Left kidney (tissue), 2 donors: Measurements from ENCODE around the gene DECR2. TPM values are rescaled to one million over a fixed set of nuclear protein-coding genes. Genes with fewer than 3 reads are reported as not detected.
"Not testable (repeated sequence)": the region's sequence is repeated elsewhere in the genome, so short reads cannot be mapped to it uniquely, and the experiment has no call there.

ENCODE experiments used
- DNase-seq: peaks from one replicate; pipeline ENCODE4 v3.0.0-alpha.2; 2013
- polyA plus RNA-seq: library from polyadenylated mRNA; unstranded; fragments of 120-200 nt; gene quantifications from one replicate; pipeline ENCODE4 v1.2.1, GENCODE V29; 2013; ENCODE audit not compliant: insufficient read length

Gene DECR2
- polyA plus RNA-seq, 1 donor, result 20.1 TPM

GRCh38 chr16:398561-399339, 2.9 kb upstream of the DECR2 start:
- no peak for DNase-seq

DNA sequence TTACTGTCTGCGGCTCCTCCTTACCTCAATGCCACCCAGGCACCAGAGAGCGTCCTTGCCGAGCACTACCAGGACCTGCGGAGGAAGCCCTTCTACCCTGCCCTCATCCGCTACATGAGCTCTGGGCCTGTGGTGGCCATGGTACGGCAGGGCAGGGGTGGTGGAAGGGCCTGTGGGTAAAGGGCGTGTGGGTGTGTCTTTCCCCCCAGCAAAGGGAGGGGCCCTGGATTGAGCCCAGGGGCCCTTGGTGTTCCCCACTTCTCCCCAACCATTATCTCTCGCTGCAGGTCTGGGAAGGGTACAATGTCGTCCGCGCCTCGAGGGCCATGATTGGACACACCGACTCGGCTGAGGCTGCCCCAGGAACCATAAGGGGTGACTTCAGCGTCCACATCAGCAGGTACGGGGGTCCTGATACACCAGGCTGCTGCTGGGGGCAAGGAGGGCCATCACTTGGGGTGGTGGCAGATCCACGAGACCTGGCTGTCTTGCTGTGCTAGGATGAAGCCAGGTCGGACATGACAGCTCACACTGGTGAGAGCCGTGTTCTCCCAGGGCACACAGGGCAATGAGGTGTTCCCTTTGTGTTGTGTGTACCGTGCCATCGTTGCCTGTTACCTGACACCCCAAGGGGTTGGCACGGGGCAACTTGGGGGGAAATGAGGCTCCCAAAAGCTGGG, 2.2 kb upstream of the DECR2 start:
- no peak for DNase-seq

DNA sequence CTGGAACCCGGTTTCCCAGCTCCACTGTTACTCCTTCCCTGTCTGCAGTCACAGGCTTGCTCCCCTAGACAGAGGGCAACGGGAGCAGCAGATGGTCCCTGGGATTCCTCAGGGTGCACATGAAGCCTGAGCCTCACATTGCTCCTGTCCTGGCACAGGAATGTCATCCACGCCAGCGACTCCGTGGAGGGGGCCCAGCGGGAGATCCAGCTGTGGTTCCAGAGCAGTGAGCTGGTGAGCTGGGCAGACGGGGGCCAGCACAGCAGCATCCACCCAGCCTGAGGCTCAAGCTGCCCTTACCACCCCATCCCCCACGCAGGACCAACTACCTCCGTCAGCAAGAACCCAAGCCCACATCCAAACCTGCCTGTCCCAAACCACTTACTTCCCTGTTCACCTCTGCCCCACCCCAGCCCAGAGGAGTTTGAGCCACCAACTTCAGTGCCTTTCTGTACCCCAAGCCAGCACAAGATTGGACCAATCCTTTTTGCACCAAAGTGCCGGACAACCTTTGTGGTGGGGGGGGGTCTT, 1.6 kb upstream of the DECR2 start:
- no peak for DNase-seq

GRCh38 chr16:404971-405486, 3.3 kb downstream of the DECR2 start:
- no peak for DNase-seq

DNA sequence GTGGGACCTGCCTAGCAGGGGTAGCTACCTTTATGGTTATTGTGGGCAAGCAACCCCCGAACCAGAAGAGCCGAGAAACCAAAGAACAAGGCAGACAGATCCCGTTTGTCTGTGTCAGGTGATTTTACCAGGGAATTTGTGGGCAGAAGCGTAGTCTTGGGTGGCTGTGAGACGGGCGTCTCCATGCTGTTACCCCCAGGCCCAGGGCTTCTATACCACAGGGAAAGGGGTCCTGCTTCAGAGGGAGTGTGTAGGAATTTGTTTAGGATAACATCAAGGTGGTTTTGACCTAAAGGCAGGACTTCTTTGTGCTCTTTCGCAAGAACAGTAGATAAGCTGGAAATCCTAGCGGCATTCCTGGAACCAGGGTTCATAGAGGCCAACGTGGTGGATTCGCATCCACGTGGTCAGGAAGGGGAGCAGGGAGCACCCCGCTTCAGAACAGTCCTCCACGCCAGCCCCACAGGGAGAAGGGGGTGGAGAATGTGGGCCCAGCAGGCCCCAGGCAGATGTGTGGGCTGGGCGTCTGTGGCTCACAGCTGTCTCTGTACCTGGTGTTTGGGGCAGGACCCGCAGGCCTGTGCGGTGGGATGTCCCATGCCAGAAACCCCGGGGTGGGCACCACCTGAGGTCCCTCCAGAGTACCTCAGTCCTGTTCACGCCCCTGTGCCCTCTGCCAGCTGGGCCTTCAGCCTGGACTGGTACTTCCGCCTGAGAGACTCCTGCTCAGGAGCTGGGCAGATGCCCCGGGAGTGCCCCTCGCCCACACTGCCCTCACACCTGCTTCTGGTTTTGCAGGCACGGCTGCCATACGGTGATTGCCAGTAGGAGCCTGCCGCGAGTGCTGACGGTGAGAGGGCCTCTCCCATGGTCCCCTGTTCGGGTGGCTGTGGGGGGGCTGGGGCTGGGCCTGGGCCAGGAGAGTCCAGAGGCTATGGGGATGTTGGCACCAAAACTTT, 4.1 kb downstream of the DECR2 start:
- no peak for DNase-seq

DNA sequence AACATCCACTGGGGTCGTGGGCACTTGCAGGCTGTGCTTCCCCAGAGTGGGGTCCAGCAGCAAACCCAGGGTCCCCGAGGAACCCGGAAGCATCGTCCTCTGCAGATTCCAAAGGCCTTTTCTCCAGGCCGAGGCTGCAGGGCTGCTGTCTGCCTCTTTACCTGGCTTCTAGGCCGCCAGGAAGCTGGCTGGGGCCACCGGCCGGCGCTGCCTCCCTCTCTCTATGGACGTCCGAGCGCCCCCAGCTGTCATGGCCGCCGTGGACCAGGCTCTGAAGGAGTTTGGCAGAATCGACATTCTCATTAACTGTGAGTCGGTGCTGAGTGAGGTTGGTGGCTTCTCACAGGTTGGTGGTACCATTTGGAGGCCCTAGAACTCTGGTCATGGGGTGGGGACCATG, 5.6 kb downstream of the DECR2 start:
- DNase-seq, result no peak

DNA sequence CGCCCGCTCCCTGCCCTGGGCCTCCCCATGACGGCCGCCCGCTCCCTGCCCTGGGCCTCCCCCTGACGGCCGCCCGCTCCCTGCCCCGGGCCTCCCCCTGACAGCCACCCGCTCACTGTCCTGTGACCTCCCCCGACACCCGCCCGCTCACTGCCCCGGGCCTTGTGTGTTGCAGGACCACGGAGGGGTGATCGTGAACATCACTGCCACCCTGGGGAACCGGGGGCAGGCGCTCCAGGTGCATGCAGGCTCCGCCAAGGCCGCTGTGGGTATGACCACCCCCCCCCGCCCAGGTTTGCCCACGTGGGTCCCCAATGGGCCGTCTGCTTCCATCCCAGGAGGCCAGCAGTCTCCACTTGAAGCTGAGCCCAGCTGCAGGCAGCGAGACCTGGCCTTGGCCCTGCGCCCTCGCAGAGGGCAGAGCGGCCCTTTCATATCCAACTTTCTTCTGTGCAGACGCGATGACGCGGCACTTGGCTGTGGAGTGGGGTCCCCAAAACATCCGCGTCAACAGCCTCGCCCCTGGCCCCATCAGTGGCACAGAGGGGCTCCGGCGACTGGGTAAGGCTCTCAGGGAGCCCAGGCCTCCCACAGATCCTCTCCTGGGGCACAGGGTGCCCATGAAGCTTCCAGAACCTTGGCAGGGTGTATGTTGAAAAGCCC, 9.0 kb downstream of the DECR2 start:
- no peak for DNase-seq

DNA sequence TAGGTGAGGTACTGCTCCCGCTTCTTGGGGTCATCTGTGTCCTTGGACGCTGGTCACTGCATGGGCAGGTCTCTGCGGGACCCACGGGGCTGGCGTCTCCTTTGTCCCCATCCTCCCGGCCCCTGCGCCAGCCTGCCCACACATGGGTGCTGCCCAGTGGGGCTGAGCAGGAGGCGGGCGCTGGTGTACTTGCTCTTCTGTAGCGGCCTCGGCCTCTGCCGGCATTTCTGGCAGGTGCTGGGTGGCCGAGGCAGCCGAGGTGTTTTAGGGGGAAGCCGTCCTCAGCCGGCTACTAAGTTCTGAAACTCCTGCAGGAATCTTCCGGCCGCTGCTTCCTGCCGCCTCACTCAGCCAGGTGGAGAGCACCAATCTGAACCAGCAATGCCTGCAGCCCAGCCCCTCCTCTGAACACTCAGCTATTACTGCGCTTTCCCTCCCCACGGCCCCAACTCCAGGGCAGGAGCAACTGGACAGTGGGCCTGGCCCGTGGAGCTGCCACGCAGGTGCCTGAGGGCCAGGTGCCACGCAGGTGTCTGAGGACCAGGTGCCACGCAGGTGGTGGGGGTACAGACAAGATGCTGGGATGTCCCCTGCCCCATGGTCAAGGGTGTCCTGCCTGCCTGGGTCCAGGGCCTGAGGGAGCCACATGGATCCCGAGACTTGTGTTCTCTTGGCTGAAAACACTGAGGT, 10.0 kb downstream of the DECR2 start:
- DNase-seq, result no peak

DNA sequence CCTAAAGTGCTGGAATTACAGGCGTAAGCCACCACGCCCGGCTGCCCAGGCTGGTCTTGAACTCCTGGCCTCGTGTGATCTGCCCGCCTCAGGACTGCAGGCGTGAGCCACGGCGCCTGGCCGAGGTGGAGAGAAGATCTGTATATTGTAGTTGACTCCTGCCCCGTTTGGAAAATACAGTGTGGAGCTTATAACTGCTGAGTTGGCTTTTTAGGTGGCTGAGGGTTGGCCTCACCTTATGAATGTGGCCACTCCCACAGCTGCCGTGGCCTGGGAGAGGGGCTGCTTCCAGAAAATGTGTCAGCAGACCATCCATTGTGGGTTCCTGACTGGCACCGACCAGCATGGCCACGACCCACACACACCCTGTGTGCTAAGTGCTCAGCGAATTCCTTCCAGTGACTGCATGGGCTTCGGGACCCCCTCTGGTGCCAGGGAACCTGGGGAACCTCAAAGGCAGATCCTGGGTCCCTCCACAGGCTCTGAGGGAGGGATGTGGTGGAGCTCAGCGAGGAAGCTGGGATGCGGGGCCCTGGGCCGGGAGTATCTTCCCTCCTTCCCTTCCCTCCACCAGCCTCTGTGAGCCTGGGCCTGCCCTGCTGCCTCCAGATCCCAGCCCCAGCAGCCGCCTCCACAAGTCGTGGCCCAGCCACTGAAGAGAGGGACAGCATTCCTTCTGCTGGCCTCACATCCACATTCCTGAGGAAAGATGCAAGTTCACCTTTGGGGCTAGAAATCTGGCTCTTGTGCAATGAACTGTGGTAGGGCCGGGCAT, 12.9 kb downstream of the DECR2 start:
- DNase-seq, result no peak

GRCh38 chr16:415170-415498, 13.4 kb downstream of the DECR2 start:
- DNase-seq, result not testable (repeated sequence)

- DNase-seq, result not testable (repeated sequence)
Measured at GRCh38 chr16:422179-422578, 20.5 kb downstream of the DECR2 start.

DNA sequence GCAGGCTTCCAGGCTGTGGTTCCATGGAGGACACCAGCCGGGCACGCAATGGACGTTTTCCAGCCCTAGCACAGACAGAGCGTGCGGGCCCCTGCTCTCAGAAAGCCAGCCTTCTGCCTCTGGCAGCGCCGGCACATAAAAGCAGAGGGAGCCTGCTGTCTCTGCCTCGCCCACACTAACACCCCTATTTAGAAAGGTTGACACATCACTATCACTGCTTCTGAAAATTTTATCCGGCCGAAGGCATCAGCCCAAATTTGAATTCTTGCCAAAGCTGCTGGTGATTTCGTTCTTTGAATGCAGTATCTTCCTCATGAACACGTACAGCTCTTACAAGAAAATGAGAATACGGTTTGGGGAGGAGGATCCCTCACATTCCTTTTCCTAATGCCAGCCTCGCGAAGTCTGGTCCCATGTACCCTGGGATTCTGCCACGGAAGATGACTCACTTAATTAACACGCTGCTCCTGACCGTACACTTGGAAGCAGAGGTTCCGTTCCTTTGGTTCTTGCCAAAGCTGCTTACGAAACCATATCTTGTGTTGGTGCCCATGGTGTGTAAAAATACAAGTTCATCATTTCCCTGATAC, 22.4 kb downstream of the DECR2 start:
- no peak for DNase-seq

DNA sequence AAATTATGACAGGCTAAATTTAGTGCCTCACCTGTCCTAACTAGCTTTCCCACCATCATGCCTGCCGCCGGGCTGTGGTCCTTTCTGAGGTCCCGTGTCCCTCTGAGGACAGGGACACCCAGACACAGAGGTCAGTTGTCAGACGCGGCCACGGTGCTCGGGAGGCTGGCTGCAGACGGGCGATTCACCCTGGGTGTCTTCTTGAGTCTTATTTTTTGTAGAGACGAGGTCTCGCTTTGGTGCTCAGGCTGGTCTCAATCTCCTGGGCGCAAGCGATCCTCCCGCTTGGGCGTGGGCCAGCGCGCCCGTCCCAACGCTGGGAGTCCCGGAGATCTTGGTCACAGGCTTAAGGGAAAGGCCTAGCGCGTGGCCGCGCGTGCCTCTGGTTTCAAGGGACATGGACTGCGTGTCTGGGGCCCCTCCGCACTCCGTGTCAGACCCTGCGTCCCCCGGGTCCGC, 23.0 kb downstream of the DECR2 start:
- no peak for DNase-seq

DNA sequence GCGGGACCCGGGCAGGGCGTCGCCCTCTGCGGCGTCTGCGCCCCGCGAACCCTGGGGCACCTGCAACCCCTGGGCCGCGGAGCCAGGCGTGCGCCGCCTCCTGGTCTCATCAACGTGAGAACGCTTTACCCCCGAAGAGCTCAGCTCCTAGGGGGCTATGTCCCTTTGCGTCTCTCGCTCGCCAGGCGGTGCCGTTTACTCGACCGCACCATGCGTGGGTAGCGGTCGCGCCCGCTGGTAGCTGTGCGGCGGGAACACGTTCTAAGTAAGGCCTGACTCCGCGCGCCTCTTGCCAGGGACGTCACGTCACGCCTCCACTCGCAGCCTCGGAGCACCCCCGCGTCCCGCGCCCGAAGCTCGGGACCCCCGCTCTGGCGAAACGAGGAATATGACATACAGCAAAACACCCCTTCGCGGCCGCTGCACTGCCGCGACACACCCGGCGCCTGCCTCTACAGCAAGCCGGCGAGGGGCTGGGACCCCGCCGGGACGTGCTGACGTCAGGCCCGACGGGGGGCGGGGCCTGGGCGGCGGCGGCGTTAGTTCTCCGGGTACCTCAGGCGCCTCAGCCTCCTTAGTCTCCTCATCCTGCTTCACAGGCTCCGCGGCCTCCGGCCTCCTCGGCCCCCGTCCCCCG, 23.5 kb downstream of the DECR2 start, which contains the start of gene RAB11FIP3:
Gene RAB11FIP3, plus strand, starts transcription at position 568 of the 637 bp plus-strand sequence. CDS start 358 bp downstream, outside the sequence.
- DNase-seq, result peak; percentile 80

DNA sequence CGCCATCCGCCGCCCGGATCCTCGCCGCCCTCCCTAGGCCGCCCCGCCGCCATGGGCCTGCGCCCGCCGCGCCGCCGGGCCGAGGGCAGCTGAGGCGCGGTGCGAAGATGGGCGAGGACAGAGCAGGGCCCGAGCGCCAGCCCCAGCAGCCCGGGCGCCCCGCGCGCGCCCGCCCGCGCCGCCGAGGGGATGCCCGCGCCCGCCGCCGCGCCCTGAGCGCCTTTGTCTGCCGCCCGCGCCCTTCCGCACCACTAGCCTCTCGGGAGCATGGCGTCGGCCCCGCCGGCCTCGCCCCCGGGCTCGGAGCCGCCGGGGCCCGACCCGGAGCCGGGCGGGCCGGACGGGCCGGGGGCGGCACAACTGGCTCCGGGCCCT, 24.0 kb downstream of the DECR2 start:
- DNase-seq, result no peak

- DNase-seq, result no peak
Measured at GRCh38 chr16:426115-426905, 24.6 kb downstream of the DECR2 start.

DNA sequence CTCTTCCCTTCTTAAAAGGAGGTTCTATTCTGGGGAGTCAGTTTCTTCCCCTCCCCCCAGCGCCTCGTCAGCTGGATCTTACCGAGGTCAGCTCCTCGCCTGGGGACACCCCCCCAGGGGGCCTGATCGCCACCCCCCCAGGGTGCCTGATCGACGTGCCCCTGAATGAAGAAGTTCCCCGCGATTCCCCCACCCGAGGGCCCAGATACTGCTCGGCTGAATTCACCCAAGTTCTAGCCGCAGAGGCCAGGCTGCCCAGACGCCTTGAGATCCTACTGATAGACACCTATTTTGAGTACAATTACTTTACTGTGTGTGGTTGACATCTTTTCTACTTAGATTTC, 25.2 kb downstream of the DECR2 start:
- DNase-seq, result no peak

DNA sequence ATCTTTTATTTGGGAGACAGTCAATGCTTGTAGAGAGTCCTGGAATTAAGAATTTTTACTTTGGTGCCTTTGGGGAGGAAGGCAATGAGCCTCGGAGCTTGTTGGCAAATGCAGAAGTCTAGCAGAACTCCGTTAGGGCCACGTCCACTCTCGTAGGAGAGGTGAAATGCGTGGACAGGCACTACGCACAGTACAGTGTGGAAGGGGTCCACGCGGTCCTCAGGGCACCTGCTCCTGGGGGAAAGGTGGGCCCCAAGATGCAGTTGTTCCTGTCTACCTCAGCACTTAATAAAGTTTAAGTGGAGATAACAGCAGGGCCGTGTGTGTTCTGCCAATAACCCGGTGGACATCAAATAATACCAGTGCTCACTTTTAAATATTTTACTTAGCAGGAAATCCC, 25.6 kb downstream of the DECR2 start:
- DNase-seq, result no peak
